ENCODE results near the gene KANSL2. TPM values are rescaled to one million over a fixed set of nuclear protein-coding genes. Genes with fewer than 3 reads are reported as not detected.
A peak's percentile ranks its signal among the peaks of the same experiment; 100 is the strongest.
"Not testable (repeated sequence)": the region's sequence is repeated elsewhere in the genome, so short reads cannot be mapped to it uniquely, and the experiment has no call there.

KANSL2 gene
- total RNA-seq, 2 donors from 2014 or later, result 90.2 to 127 TPM

GRCh38 chr12:48678551-48679185 lies 3.4 kb downstream of the KANSL2 start:
- ATAC-seq (no peak), DNase-seq (no peak)
- Mint-ChIP-seq H3K36me3 (ENCODE audit: low read depth) (peaks cover 8% of the 10 kb centered on the region), H3K4me3 (peak overlapping the region; percentile 87), H3K27ac (peak overlapping the region; percentile 85), H3K4me1 (peaks cover 41% of the 10 kb centered on the region), H3K27me3 (no peaks in the 10 kb centered on the region)
- no peaks in the 10 kb centered on the region for H3K9me3 ChIP-seq (ENCODE audit: control insufficient read depth, low read length, poor library complexity, severe bottlenecking)

GRCh38 chr12:48671231-48671856 lies 10.7 kb downstream of the KANSL2 start:
- Mint-ChIP-seq H3K4me1 (peaks cover 5% of the 10 kb centered on the region), H3K36me3 (ENCODE audit: low read depth) (peaks cover 8% of the 10 kb centered on the region), H3K4me3 (peak overlapping the region; percentile 28), H3K27me3 (no peaks in the 10 kb centered on the region), H3K27ac (peak overlapping the region; percentile 53)
- H3K9me3 ChIP-seq (ENCODE audit: control insufficient read depth, low read length, poor library complexity, severe bottlenecking), result no peaks in the 10 kb centered on the region
- ATAC-seq (no peak), DNase-seq (no peak)

- Mint-ChIP-seq H3K27ac (no peak overlapping the region), H3K36me3 (ENCODE audit: low read depth) (peaks cover 8% of the 10 kb centered on the region), H3K4me1 (peaks cover 2% of the 10 kb centered on the region), H3K4me3 (no peak overlapping the region), H3K27me3 (no peaks in the 10 kb centered on the region)
- no peaks in the 10 kb centered on the region for H3K9me3 ChIP-seq (ENCODE audit: control insufficient read depth, low read length, poor library complexity, severe bottlenecking)
- no peak for ATAC-seq
- DNase-seq, result no peak
Observed at GRCh38 chr12:48668996-48669395, 13.0 kb downstream of the KANSL2 start.

DNA sequence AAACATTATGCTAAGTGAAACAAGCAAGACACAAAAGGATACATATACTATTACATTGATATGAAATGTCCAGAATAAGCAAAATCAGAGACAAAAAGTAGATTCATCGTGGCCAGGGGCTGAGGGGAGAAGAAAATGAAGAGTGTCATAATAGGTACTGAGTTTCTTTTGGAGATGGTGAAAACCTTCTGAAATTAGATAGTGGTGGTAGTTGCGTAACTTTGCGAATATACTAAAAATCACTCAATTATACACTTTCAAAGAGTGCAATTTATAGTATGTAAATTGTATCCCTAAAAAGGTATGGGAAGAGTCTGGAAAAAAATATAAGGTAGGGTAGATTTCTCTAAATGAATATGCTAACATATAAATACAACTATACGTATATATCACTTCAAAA lies 22.2 kb downstream of the KANSL2 start:
- Mint-ChIP-seq H3K4me3 (no peak overlapping the region), H3K4me1 (peaks cover 7% of the 10 kb centered on the region), H3K27me3 (no peaks in the 10 kb centered on the region), H3K27ac (no peak overlapping the region), H3K36me3 (ENCODE audit: low read depth) (peaks cover 3% of the 10 kb centered on the region)
- no peak for ATAC-seq
- DNase-seq, result no peak
- no peaks in the 10 kb centered on the region for H3K9me3 ChIP-seq (ENCODE audit: control insufficient read depth, low read length, poor library complexity, severe bottlenecking)

DNA sequence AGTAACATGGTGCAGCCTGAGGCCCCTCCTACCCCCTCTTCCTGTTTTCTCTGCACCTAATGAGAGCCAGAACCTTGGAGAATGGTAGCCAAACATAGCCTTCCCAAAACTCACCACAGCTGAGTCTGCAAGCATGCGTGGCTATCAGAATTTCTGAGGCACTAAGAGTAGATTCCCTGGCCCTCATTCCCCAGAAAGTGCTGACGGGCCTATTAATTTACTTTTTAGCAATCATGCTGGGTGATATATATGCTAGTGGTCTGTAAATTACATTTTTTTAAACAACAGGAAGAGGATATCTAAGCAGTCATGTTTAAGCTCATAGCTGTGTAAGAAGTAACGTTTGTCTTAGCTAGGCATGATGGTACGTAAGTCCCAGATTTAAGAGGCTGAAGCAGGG lies 30.4 kb downstream of the KANSL2 start:
- H3K27me3 Mint-ChIP-seq, result no peaks in the 10 kb centered on the region
- no peak overlapping the region for H3K4me3 Mint-ChIP-seq
- ATAC-seq (no peak), DNase-seq (no peak)
- peaks cover 2% of the 10 kb centered on the region for H3K4me1 Mint-ChIP-seq
- H3K9me3 ChIP-seq (ENCODE audit: control insufficient read depth, low read length, poor library complexity, severe bottlenecking), result no peaks in the 10 kb centered on the region
- H3K36me3 Mint-ChIP-seq (ENCODE audit: low read depth), result peaks cover 5% of the 10 kb centered on the region
- H3K27ac Mint-ChIP-seq, result peak overlapping the region; percentile 59

DNA sequence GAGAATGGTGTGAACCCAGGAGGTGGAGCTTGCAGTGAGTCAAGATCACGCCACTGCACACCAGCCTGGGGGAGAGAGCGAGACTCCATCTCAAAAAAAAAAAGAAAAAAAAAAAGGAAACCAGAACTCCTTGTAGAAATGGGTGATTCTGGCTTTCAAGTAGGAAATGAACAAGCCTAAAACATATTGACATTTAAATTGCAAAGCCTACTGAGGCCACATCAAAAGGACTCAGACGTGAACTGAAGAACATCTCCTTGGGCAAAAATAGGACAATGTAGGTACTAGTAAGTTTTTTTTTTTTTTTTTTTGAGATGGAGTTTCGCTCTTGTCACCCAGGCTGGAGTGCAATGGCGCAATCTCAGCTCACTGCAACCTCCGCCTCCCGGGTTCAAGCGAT lies 36.7 kb downstream of the KANSL2 start:
- DNase-seq; H3K4me1 Mint-ChIP-seq; H3K36me3 Mint-ChIP-seq (ENCODE audit: low read depth); H3K9me3 ChIP-seq (ENCODE audit: control insufficient read depth, low read length, poor library complexity, severe bottlenecking); H3K4me3 Mint-ChIP-seq; ATAC-seq; H3K27me3 Mint-ChIP-seq; H3K27ac Mint-ChIP-seq: not testable (repeated sequence)

GRCh38 chr12:48643011-48643410 lies 39.0 kb downstream of the KANSL2 start:
- H3K9me3 ChIP-seq (ENCODE audit: control insufficient read depth, low read length, poor library complexity, severe bottlenecking), result no peaks in the 10 kb centered on the region
- Mint-ChIP-seq H3K27ac (no peak overlapping the region), H3K36me3 (ENCODE audit: low read depth) (peaks cover 10% of the 10 kb centered on the region), H3K4me1 (peaks cover 2% of the 10 kb centered on the region), H3K4me3 (no peak overlapping the region), H3K27me3 (no peaks in the 10 kb centered on the region)
- no peak for ATAC-seq
- no peak for DNase-seq

DNA sequence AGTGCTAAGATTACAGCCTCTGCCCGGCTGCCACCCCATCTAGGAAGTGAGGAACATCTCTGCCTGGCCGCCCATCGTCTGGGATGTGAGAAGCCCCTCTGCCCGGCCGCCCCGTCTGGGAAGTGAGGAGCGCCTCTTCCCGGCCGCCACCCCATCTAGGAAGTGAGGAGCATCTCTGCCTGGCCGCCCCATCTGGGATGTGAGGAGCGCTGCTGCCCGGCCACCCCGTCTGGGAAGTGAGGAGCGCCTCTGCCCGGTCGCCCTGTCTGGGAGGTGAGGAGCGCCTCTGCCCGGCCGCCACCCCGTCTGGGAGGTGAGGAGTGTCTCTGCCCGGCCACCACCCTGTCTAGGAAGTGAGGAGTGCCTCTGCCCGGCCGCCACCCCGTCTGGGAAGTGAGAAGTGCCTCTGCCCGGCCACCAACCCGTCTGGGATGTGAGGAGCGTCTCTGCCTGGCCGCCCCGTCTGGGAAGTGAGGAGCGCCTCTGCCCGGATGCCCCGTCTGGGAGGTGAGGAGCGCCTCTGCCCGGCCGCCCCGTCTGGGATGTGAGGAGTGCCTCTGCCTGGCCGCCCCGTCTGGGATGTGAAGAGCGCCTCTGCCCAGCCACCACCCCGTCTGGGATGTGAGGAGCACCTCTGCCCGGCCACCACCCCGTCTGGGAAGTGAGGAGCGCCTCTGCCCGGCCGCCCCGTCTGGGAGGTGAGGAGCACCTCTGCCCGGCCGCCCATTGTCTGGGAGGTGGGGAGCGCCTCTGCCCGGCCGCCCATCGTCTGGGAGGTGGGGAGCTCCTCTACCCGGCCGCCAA lies 40.1 kb downstream of the KANSL2 start:
- not testable (repeated sequence) for H3K9me3 ChIP-seq (ENCODE audit: control insufficient read depth, low read length, poor library complexity, severe bottlenecking); H3K27ac Mint-ChIP-seq; H3K27me3 Mint-ChIP-seq; H3K4me3 Mint-ChIP-seq; DNase-seq; H3K36me3 Mint-ChIP-seq (ENCODE audit: low read depth); H3K4me1 Mint-ChIP-seq; ATAC-seq

DNA sequence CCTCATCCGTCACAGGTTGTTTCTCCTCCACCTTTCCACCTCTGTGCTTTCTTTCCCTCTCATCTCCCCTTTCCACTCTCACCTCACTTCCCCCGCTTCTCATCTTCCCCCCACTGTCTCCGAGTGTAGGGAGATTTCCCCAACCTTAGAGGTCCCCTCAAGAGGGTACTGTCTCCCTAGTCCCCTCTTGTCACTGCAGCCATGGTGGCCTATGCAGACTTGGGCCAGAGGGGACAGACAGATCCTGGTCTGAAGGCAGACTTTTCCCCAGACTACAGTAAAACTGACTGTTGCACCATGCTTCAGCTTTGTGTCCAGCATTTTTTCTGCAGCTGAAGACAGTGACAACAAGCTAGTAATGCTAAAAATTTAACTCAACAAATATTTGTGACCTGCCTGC lies 41.2 kb downstream of the KANSL2 start:
- no peak overlapping the region for H3K4me3 Mint-ChIP-seq
- no peak overlapping the region for H3K27ac Mint-ChIP-seq
- DNase-seq, result no peak
- ATAC-seq, result no peak
- H3K4me1 Mint-ChIP-seq, result peaks cover 2% of the 10 kb centered on the region
- H3K36me3 Mint-ChIP-seq (ENCODE audit: low read depth), result peaks cover 7% of the 10 kb centered on the region
- no peaks in the 10 kb centered on the region for H3K27me3 Mint-ChIP-seq
- H3K9me3 ChIP-seq (ENCODE audit: control insufficient read depth, low read length, poor library complexity, severe bottlenecking), result no peaks in the 10 kb centered on the region

- Mint-ChIP-seq H3K27ac (no peak overlapping the region), H3K27me3 (no peaks in the 10 kb centered on the region), H3K4me1 (peaks cover 2% of the 10 kb centered on the region), H3K36me3 (ENCODE audit: low read depth) (peaks cover 7% of the 10 kb centered on the region), H3K4me3 (no peak overlapping the region)
- DNase-seq (no peak), ATAC-seq (no peak)
- H3K9me3 ChIP-seq (ENCODE audit: control insufficient read depth, low read length, poor library complexity, severe bottlenecking), result no peaks in the 10 kb centered on the region
Observed at GRCh38 chr12:48640428-48640827, 41.6 kb downstream of the KANSL2 start.

- no peak for DNase-seq
- H3K9me3 ChIP-seq (ENCODE audit: control insufficient read depth, low read length, poor library complexity, severe bottlenecking), result no peaks in the 10 kb centered on the region
- H3K4me1 Mint-ChIP-seq, result peaks cover 3% of the 10 kb centered on the region
- ATAC-seq, result no peak
- H3K27me3 Mint-ChIP-seq, result peaks cover 59% of the 10 kb centered on the region
- H3K27ac Mint-ChIP-seq, result no peak overlapping the region
- peaks cover 8% of the 10 kb centered on the region for H3K36me3 Mint-ChIP-seq (ENCODE audit: low read depth)
- H3K4me3 Mint-ChIP-seq, result no peak overlapping the region
Observed at GRCh38 chr12:48631071-48631470, 51.0 kb downstream of the KANSL2 start.

GRCh38 chr12:48630346-48630745 lies 51.7 kb downstream of the KANSL2 start:
- ATAC-seq, result no peak
- H3K9me3 ChIP-seq (ENCODE audit: control insufficient read depth, low read length, poor library complexity, severe bottlenecking), result no peaks in the 10 kb centered on the region
- H3K36me3 Mint-ChIP-seq (ENCODE audit: low read depth), result peaks cover 8% of the 10 kb centered on the region
- H3K27ac Mint-ChIP-seq, result no peak overlapping the region
- peaks cover 61% of the 10 kb centered on the region for H3K27me3 Mint-ChIP-seq
- no peak for DNase-seq
- H3K4me3 Mint-ChIP-seq, result no peak overlapping the region
- H3K4me1 Mint-ChIP-seq, result peaks cover 3% of the 10 kb centered on the region

DNA sequence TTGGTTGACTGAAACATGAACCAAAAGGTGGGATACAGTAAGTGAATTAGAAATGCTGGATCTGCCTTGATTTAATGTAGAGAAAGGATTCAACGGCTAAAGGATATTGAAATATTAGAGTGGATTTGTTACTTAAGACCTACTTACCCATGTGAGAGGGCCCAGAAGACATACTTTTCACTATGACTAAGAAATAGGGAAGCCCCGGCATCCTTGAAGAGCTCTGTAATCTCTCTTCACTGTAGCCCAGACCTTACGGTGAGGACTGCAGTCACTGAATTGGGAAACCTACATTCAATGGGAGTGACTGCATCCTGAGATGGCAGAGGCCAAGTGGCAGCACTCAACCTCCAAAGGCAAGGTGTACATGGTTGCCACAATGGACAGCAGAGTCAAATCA lies 52.5 kb downstream of the KANSL2 start:
- Mint-ChIP-seq H3K27me3 (peaks cover 65% of the 10 kb centered on the region), H3K4me1 (peaks cover 3% of the 10 kb centered on the region), H3K27ac (no peak overlapping the region), H3K36me3 (ENCODE audit: low read depth) (peaks cover 8% of the 10 kb centered on the region), H3K4me3 (no peak overlapping the region)
- DNase-seq (no peak), ATAC-seq (no peak)
- H3K9me3 ChIP-seq (ENCODE audit: control insufficient read depth, low read length, poor library complexity, severe bottlenecking), result no peaks in the 10 kb centered on the region

Measured in T-helper 17 cell (primary cell).